Measurements from ENCODE around the gene ATL1.

DNA sequence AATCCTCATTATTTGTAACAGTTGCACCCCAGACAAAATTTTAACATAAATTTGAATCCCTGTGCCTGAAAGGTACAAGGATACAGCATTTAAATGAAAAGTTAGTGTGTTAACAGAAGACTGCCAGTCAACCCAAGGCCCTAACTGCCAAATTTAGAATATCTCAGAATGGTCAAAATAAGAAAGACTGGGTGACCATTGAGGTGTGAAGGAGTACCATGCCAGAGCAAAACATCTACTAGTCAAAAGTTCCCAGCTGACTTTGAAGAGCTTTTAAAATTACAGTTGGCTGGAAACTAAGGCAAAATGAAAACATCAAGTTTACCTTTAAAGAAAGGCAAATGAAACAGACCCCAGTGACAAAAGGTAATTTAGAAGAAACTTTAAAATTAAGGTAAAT, 89.7 kb downstream of the ATL1 start:
- TF ChIP-seq NFRKB (IDR thresholded peaks at IDR 0.05) (no peak), SP1 (IDR thresholded peaks at IDR 0.05) (no peak), HDGF (IDR thresholded peaks at IDR 0.05; ENCODE audit: borderline replicate concordance) (no peak), TARDBP (IDR thresholded peaks at IDR 0.05) (no peak), FOXK2 (IDR thresholded peaks at IDR 0.05) (no peak), BHLHE40 (IDR thresholded peaks at IDR 0.05; ENCODE audit: borderline replicate concordance) (no peak), ELF4 (IDR thresholded peaks at IDR 0.05) (no peak), FOXA1 (IDR thresholded peaks at IDR 0.05) (no peak), CTBP1 (IDR thresholded peaks at IDR 0.05; ENCODE audit: borderline replicate concordance) (no peak), LEF1 (IDR thresholded peaks at IDR 0.05; ENCODE audit: borderline replicate concordance) (no peak)
- TF ChIP-seq, protein P1, sequence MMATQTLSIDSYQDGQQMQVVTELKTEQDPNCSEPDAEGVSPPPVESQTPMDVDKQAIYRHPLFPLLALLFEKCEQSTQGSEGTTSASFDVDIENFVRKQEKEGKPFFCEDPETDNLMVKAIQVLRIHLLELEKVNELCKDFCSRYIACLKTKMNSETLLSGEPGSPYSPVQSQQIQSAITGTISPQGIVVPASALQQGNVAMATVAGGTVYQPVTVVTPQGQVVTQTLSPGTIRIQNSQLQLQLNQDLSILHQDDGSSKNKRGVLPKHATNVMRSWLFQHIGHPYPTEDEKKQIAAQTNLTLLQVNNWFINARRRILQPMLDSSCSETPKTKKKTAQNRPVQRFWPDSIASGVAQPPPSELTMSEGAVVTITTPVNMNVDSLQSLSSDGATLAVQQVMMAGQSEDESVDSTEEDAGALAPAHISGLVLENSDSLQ (IDR thresholded peaks at IDR 0.05) = no peak

Data from HEK293T (cell line).